Mammary microvascular endothelial cell (primary cell): Measurements from ENCODE around the gene HPD. TPM values are rescaled to one million over a fixed set of nuclear protein-coding genes. Genes with fewer than 3 reads are reported as not detected.

Experiments used
- total RNA-seq: library from RNA; depleted of rRNA; stranded (reverse); fragments of >200 nt; gene quantifications from 2 replicates; pipeline ENCODE4 v1.2.3, GENCODE V29; 2015

HPD gene
- not detected in 2 replicates for total RNA-seq

DNA sequence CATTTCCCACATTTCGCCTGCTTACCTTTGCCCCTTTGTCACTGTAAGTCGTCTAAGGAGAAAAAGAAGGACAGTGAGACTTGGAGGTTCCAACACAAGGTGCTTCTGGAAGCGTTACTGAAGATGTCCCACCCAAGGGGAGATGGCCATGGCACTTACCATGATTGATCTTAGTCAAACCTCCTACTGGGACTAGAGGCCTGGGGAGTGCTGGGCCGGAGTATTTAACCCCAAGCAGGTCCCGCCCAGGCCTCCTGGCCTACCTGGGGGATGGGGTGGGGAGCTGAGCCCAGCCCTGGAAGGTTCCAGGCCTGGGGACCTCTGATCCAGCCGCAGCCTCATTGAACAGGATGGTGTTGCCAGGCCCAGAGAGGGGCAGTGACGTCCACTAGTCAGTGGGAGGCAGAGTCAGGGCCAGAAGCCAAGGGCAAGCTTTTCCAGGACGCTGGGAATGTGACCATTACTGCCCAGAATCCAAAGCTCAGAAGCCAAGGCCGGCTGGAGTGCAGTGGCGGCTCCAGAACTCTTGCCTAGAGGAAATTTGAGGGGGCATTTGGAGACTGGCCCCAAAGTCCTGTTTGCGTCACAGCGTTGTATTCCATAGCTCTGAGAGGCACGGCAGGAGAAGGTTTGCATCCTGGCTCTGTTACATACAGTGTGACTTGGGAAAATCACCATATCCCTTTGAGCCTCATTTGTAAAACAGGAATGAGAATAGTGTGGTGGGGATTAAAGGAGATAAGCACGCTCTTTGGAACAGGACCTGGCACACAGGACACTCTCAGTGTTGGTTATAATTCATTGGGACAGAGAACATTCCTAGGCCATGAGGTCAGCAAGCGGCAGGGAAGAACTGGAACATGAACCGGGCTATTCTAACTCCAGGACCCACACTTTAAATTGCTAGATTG, at the start of gene HPD:
HPD (minus strand) TSS at position 198 of the 911 bp plus-strand sequence; CDS start at position 162, 36 bp downstream.

DNA sequence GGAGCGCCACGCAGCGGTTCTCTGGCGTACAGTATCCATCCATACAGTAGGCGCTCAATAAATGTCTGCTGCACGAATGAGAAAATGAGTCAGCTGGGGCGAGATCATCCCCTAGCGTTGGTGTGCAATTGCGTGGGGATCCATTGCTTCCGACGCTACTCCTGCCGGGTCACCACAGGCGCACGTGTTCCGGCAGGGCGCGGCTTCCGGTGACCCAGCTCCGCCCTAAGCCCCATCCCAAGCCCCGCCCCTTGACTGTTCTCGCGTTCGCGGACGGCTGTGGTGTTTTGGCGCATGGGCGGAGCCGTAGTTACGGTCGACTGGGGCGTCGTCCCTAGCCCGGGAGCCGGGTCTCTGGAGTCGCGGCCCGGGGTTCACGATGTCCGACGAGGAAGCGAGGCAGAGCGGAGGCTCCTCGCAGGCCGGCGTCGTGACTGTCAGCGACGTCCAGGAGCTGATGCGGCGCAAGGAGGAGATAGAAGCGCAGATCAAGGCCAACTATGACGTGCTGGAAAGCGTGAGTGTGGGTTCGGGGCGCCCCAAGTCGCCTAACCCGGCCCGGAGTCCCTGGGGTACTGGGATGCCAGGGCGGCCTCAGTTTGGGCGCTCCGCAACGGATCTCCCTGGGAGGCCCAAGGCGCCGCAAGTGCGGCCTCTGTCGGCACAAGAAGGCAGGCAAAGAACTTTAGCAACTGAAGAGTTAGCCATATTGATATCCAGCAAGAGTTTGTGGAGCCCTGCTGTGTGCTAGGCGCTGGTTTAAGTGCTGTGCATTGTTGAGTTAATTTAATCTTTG, 30.0 kb upstream of the HPD start, which contains the start of gene PSMD9:
PSMD9 (plus strand) TSS at position 313 of the 796 bp plus-strand sequence; CDS start at position 380, 67 bp downstream.

DNA sequence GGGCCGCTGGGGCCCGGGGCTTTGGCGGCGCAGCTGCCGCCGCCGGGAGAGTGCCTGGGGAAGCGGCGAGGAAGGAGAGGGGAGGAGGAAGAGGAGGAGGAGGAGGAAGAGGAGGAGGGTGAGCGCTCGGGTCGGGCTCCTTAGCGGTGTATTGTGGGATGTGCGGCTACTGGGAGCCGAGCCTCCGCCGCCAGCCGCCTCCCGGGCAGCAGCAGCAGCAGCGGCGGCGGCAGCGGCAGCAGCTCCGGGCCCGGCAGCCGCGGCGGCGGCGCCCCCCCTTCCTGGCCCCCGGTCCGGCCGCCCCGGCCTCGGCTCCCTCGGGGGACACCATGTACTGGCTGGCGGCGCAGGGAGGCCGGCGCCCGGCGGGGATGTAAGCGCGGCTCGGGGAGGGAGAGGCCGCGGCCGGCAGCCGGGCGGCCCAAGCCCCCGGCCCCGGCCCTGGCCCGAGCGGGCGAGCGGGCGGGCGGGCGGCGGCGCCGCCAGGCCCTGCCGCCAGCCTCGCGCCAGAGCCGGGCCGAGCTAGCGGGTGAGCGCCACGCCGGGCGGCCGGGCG, 54.7 kb downstream of the HPD start, which contains the start of gene SETD1B:
SETD1B (plus strand) TSS at position 149 of the 556 bp plus-strand sequence. CDS start 729 bp downstream, outside the sequence.

DNA sequence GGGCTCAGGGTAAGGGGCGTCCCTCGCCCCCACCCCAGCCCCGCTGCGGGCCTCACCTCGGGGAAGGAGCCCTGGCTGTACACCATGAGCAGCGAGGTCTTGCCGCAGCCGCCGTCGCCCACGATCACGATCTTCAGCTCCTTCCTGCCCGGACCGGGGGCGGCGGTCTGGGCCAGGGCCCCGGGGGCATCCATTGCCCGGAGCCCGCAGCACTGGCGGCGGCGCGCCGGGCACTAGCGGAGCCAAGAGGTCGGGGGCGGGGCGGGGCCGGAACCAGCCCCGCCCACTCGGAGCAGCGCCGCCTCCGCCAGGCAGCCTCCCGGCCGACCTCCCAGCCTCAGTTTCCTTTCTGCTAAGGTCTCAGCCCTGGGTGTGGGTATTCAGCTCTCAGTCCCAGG, 65.2 kb downstream of the HPD start, which contains the start of gene RHOF:
RHOF (minus strand) TSS at position 249 of the 398 bp plus-strand sequence; CDS start at position 194, 55 bp downstream.

Other genes starting within 250 kb of the HPD start
- 27.3 and 30.8 TPM in 2 replicates for gene ORAI1, start 232.3 kb downstream of the HPD start, total RNA-seq
- 0.20 and 0.47 TPM in 2 replicates for gene MORN3, start 189.2 kb downstream of the HPD start, total RNA-seq
- 8.5 and 10.2 TPM in 2 replicates for gene TMEM120B, start 146.1 kb downstream of the HPD start, total RNA-seq
- gene RHOF, start 65.2 kb downstream of the HPD start, total RNA-seq: 33.4 and 33.5 TPM in 2 replicates
- 3.3 and 4.9 TPM in 2 replicates for gene SETD1B, start 54.9 kb downstream of the HPD start, total RNA-seq
- gene PSMD9, start 29.9 kb upstream of the HPD start, total RNA-seq: 109 and 127 TPM in 2 replicates
- 2.5 and 5.5 TPM in 2 replicates for gene CFAP251, start 59.7 kb upstream of the HPD start, total RNA-seq
- 6.2 and 6.3 TPM in 2 replicates for gene BCL7A, start 163.0 kb upstream of the HPD start, total RNA-seq
- gene MLXIP, start 219.9 kb upstream of the HPD start, total RNA-seq: 16.3 and 17.4 TPM in 2 replicates